DOHH2 (cell line): ENCODE measurements around the gene UBE2N.

Experiments used
- H3F3A ChIP-seq: fragments of 200-600 bp; sonication (generic), shearing (Covaris generic); 2 replicates; pipeline ENCODE4 v1.6.0; 2016; ENCODE audit warnings: antibody characterized with exemption, mild to moderate bottlenecking; ENCODE audit not compliant: control insufficient read depth, insufficient read depth
- H3K27ac ChIP-seq: fragments of 200-600 bp; sonication (generic); 2 replicates; pipeline ENCODE4 v1.5.1; 2014; ENCODE audit warnings: low read depth, mild to moderate bottlenecking, low read length, moderate library complexity
- H3K27me3 ChIP-seq: fragments of 200-600 bp; sonication (generic); 2 replicates; pipeline ENCODE4 v1.6.1; 2014; ENCODE audit warnings: mild to moderate bottlenecking, low read length, mixed read lengths; ENCODE audit not compliant: control insufficient read depth
- H3K36me3 ChIP-seq: fragments of 200-600 bp; sonication (generic); 2 replicates; pipeline ENCODE4 v1.6.1; 2014; ENCODE audit warnings: mild to moderate bottlenecking, low read length, moderate library complexity, mixed read lengths; ENCODE audit not compliant: control insufficient read depth
- H3K4me1 ChIP-seq: fragments of 200-600 bp; sonication (generic); 2 replicates; pipeline ENCODE4 v1.6.1; 2014; ENCODE audit warnings: mild to moderate bottlenecking, low read length, mixed read lengths; ENCODE audit not compliant: control insufficient read depth
- H3K4me2 ChIP-seq: fragments of 200-600 bp; sonication (generic); 2 replicates; pipeline ENCODE4 v1.6.0; 2014; ENCODE audit warnings: mild to moderate bottlenecking, low read length, moderate library complexity
- H3K4me3 ChIP-seq: fragments of 200-600 bp; sonication (generic); 2 replicates; pipeline ENCODE4 v1.5.1; 2014; ENCODE audit warnings: mild to moderate bottlenecking, low read length, mixed read lengths
- H3K79me2 ChIP-seq: fragments of 200-600 bp; sonication (generic); 2 replicates; pipeline ENCODE4 v1.6.1; 2014; ENCODE audit warnings: mild to moderate bottlenecking, low read length, mixed read lengths; ENCODE audit not compliant: control insufficient read depth
- H3K9me2 ChIP-seq: fragments of 200-600 bp; sonication (generic); replicated peaks from 2 replicates; pipeline ENCODE4 v1.6.1; 2014; ENCODE audit warnings: mild to moderate bottlenecking, low read length, mixed read lengths; ENCODE audit not compliant: control insufficient read depth
- H3K9me3 ChIP-seq: fragments of 200-600 bp; sonication (generic); 2 replicates; pipeline ENCODE4 v1.6.1; 2014; ENCODE audit warnings: antibody characterized with exemption, low read length, mixed read lengths; ENCODE audit not compliant: control insufficient read depth, insufficient read depth
- H4K20me1 ChIP-seq: fragments of 200-600 bp; sonication (generic); 2 replicates; pipeline ENCODE4 v1.6.0; 2014; ENCODE audit warnings: low read depth, mild to moderate bottlenecking, antibody characterized with exemption, low read length, moderate library complexity; ENCODE audit not compliant: control insufficient read depth, insufficient read depth
- CTCF ChIP-seq: fragments of 200-600 bp; sonication (generic); IDR thresholded peaks from one replicate; pipeline ENCODE4 v1.5.1; 2014; ENCODE audit warnings: antibody characterized with exemption, mild to moderate bottlenecking, low read depth, low read length; ENCODE audit not compliant: poor library complexity, severe bottlenecking
- EZH2phosphoT487 ChIP-seq: fragments of 200-600 bp; sonication (generic); IDR thresholded peaks from 2 replicates; pipeline ENCODE4 v1.6.1; 2017; ENCODE audit warnings: borderline replicate concordance, mild to moderate bottlenecking, antibody characterized with exemption, low read length, moderate library complexity, mixed read lengths

UBE2N gene

GRCh38 chr12:93358058-93358457 is 83.7 kb downstream of the UBE2N start:
- H4K20me1 ChIP-seq: no peaks in the 10 kb centered on the region
- H3K4me3 ChIP-seq: no peak overlapping the region
- no peaks in the 10 kb centered on the region for H3K27me3 ChIP-seq
- no peaks in the 10 kb centered on the region for H3K79me2 ChIP-seq
- no peaks in the 10 kb centered on the region for H3K9me3 ChIP-seq
- no peaks in the 10 kb centered on the region for H3K4me1 ChIP-seq
- no peak for TF ChIP-seq CTCF
- TF ChIP-seq EZH2phosphoT487: no peak
- no peak overlapping the region for H3K27ac ChIP-seq
- H3F3A ChIP-seq: no peaks in the 10 kb centered on the region
- no peaks in the 10 kb centered on the region for H3K36me3 ChIP-seq
- no peaks in the 10 kb centered on the region for H3K9me2 ChIP-seq
- no peak overlapping the region for H3K4me2 ChIP-seq

GRCh38 chr12:93356214-93356613 is 85.5 kb downstream of the UBE2N start:
- Histone ChIP-seq H3K9me3 (no peaks in the 10 kb centered on the region), H3K27me3 (no peaks in the 10 kb centered on the region), H4K20me1 (no peaks in the 10 kb centered on the region), H3K36me3 (no peaks in the 10 kb centered on the region), H3K27ac (no peak overlapping the region), H3K79me2 (no peaks in the 10 kb centered on the region), H3F3A (no peaks in the 10 kb centered on the region), H3K9me2 (no peaks in the 10 kb centered on the region), H3K4me2 (no peak overlapping the region), H3K4me1 (no peaks in the 10 kb centered on the region), H3K4me3 (no peak overlapping the region)
- no peak for TF ChIP-seq EZH2phosphoT487
- TF ChIP-seq CTCF: no peak
